ENCODE results near the gene VWA8.

VWA8 gene

DNA sequence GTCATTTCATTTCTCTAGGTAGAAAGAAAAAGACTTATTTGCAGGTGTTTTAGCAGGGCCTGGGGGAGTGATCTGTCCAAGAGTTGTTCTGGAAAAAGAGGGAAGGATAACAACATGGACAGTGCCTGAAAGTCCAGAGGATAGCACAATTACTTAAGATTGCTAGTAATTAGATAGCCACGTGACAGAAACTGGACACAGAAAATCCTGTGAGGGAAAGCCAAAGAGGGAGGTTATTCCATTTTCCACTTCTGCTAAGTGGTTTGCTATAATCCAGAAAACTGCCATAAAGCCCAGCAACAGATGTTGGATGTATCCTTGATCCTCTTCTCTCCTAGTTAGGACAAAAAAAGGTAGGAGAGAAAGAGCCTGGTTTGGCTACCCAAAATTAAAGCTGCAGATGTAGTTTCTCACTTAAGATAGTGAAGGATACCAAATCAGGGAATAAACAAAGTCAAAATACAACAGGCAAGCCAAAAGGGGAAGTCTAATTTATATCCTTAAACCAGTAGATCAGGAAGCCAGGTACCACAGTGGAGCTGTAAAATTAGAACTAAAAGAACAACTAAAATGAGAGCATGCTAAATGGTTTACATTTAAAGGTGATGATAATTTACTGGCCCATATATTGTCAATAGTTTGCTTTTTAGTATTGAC is 140.2 kb downstream of the VWA8 start:
- Histone ChIP-seq H2AFZ (ENCODE audit: low read depth) (no peak overlapping the region), H3K4me2 (no peak overlapping the region), H3K9ac (no peak overlapping the region), H3K79me2 (ENCODE audit: insufficient read depth, low read depth) (no peaks in the 10 kb centered on the region), H3K36me3 (ENCODE audit: insufficient read depth) (no peaks in the 10 kb centered on the region), H3K4me3 (IDR thresholded peaks at IDR 0.05; ENCODE audit: insufficient read depth, low read depth, low read length) (no peak overlapping the region), H4K20me1 (ENCODE audit: insufficient read depth) (no peaks in the 10 kb centered on the region), H3K27me3 (ENCODE audit: insufficient read depth, low read depth) (no peaks in the 10 kb centered on the region), H3K4me1 (ENCODE audit: low read depth, poor library complexity, severe bottlenecking) (no peaks in the 10 kb centered on the region), H3K27ac (no peak overlapping the region)
- TF ChIP-seq, protein P1, sequence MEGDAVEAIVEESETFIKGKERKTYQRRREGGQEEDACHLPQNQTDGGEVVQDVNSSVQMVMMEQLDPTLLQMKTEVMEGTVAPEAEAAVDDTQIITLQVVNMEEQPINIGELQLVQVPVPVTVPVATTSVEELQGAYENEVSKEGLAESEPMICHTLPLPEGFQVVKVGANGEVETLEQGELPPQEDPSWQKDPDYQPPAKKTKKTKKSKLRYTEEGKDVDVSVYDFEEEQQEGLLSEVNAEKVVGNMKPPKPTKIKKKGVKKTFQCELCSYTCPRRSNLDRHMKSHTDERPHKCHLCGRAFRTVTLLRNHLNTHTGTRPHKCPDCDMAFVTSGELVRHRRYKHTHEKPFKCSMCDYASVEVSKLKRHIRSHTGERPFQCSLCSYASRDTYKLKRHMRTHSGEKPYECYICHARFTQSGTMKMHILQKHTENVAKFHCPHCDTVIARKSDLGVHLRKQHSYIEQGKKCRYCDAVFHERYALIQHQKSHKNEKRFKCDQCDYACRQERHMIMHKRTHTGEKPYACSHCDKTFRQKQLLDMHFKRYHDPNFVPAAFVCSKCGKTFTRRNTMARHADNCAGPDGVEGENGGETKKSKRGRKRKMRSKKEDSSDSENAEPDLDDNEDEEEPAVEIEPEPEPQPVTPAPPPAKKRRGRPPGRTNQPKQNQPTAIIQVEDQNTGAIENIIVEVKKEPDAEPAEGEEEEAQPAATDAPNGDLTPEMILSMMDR (conservative IDR thresholded peaks at IDR 0.05; ENCODE audit: low read depth, low read length), result no peak

DNA sequence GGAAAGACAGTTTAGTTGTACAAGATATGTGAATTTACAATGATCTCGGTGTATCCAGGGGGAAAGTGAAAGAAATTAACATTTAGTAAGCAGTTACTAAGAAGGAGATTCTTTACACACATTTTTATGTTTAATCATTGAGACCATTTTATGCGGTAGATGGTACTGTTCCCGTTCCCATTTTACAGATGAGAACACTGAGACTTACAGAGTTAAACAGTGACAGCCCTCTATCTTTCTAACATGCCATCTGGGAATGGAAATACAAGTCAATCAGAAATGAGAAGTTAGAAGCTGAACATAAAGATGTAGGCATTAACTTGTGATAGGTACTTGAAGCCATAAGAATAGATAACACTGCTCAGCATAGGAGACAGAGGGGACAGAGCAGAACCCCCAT is 144.9 kb downstream of the VWA8 start:
- Histone ChIP-seq H3K9ac (no peak overlapping the region), H2AFZ (ENCODE audit: low read depth) (no peak overlapping the region), H4K20me1 (ENCODE audit: insufficient read depth) (no peaks in the 10 kb centered on the region), H3K27me3 (ENCODE audit: insufficient read depth, low read depth) (no peaks in the 10 kb centered on the region), H3K4me2 (no peak overlapping the region), H3K4me1 (ENCODE audit: low read depth, poor library complexity, severe bottlenecking) (no peaks in the 10 kb centered on the region), H3K4me3 (IDR thresholded peaks at IDR 0.05; ENCODE audit: insufficient read depth, low read depth, low read length) (no peak overlapping the region), H3K27ac (no peak overlapping the region), H3K79me2 (ENCODE audit: insufficient read depth, low read depth) (no peaks in the 10 kb centered on the region), H3K36me3 (ENCODE audit: insufficient read depth) (no peaks in the 10 kb centered on the region)
- TF ChIP-seq, protein P1 (conservative IDR thresholded peaks at IDR 0.05; ENCODE audit: low read depth, low read length), result no peak

DNA sequence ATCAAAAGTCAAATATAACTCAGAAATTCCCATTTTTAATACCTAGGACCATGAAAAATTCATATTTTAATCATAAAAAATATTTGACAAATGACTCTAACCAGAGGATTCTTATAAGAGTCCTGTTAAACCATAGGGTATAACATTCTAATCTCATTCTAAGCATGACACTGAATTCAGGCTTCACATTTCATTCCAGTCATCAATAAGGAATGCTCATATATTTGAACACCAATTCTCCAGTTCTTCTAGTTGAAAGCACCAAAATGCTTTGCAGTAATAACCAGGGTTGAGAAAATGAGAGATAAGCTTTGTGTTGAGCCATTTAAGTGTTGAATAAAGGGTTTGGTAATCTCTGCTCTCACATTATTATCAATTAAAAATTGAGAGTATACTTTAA is 147.5 kb downstream of the VWA8 start:
- Histone ChIP-seq H3K36me3 (ENCODE audit: insufficient read depth) (no peaks in the 10 kb centered on the region), H3K79me2 (ENCODE audit: insufficient read depth, low read depth) (no peaks in the 10 kb centered on the region), H3K9ac (no peak overlapping the region), H2AFZ (ENCODE audit: low read depth) (no peak overlapping the region), H3K4me2 (no peak overlapping the region), H3K4me3 (IDR thresholded peaks at IDR 0.05; ENCODE audit: insufficient read depth, low read depth, low read length) (no peak overlapping the region), H3K27ac (no peak overlapping the region), H3K4me1 (ENCODE audit: low read depth, poor library complexity, severe bottlenecking) (no peaks in the 10 kb centered on the region), H4K20me1 (ENCODE audit: insufficient read depth) (no peaks in the 10 kb centered on the region), H3K27me3 (ENCODE audit: insufficient read depth, low read depth) (no peaks in the 10 kb centered on the region)
- TF ChIP-seq, protein P1 (conservative IDR thresholded peaks at IDR 0.05; ENCODE audit: low read depth, low read length), result no peak

GRCh38 chr13:41812851-41813250 is 148.1 kb downstream of the VWA8 start:
- no peaks in the 10 kb centered on the region for H3K79me2 ChIP-seq (ENCODE audit: insufficient read depth, low read depth)
- TF ChIP-seq, protein P1 (conservative IDR thresholded peaks at IDR 0.05; ENCODE audit: low read depth, low read length), result no peak
- H2AFZ ChIP-seq (ENCODE audit: low read depth), result no peak overlapping the region
- no peak overlapping the region for H3K4me2 ChIP-seq
- H3K9ac ChIP-seq, result no peak overlapping the region
- no peak overlapping the region for H3K4me3 ChIP-seq (IDR thresholded peaks at IDR 0.05; ENCODE audit: insufficient read depth, low read depth, low read length)
- no peaks in the 10 kb centered on the region for H3K4me1 ChIP-seq (ENCODE audit: low read depth, poor library complexity, severe bottlenecking)
- H3K36me3 ChIP-seq (ENCODE audit: insufficient read depth), result no peaks in the 10 kb centered on the region
- no peaks in the 10 kb centered on the region for H3K27me3 ChIP-seq (ENCODE audit: insufficient read depth, low read depth)
- H4K20me1 ChIP-seq (ENCODE audit: insufficient read depth), result no peaks in the 10 kb centered on the region
- no peak overlapping the region for H3K27ac ChIP-seq

Measured in KMS-11 (cell line).